Lower lobe of right lung (tissue), 2 donors: ENCODE data around the gene MXRA8. TPM values are rescaled to one million over a fixed set of nuclear protein-coding genes. Genes with fewer than 3 reads are reported as not detected.

ENCODE experiments used
- ATAC-seq, 2 donors: fragments of 200-7000 bp; cut with Tn5 transposase; one replicate each; pipeline ENCODE4 v1.9.1; 2020 to 2022; ENCODE audit warnings: mild to moderate bottlenecking in 2 of 2, moderate library complexity in 2 of 2
- DNase-seq: peaks from one replicate; pipeline ENCODE4 v3.0.0-alpha.2; 2020
- H3K27ac ChIP-seq: fragments of 200-600 bp; one replicate; pipeline ENCODE4 v1.8.0; 2022
- H3K27me3 ChIP-seq: fragments of 200-600 bp; one replicate; pipeline ENCODE4 v1.8.0; 2022; ENCODE audit warnings: low read depth
- H3K36me3 ChIP-seq: fragments of 200-600 bp; one replicate; pipeline ENCODE4 v1.8.0; 2022; ENCODE audit warnings: mild to moderate bottlenecking
- H3K4me1 ChIP-seq: fragments of 200-600 bp; one replicate; pipeline ENCODE4 v1.8.0; 2022
- H3K4me3 ChIP-seq: fragments of 200-600 bp; one replicate; pipeline ENCODE4 v1.8.0; 2022; ENCODE audit warnings: mild to moderate bottlenecking
- H3K9me3 ChIP-seq: fragments of 200-600 bp; one replicate; pipeline ENCODE4 v1.8.0; 2022
- intact Hi-C: fragments of 100-400 bp; cut with DNase I; formaldehyde crosslinking; loops from one replicate; pipeline ENCODE4 v1.11.0; 2022
- total RNA-seq: library from RNA; stranded (reverse); fragmentation: NEBNext Ultra II Directional; extraction: Animal tissue kit (Norgen Biotek cat#: 25700); gene quantifications from one replicate; pipeline ENCODE4 v1.2.1, GENCODE V29; 2021
- TF ChIP-seq, protein P1 (sequence below): fragments of 200-600 bp; IDR thresholded peaks from one replicate; pipeline ENCODE4 v1.8.0; 2022; ENCODE audit warnings: antibody characterized with exemption, mild to moderate bottlenecking
- donor health status: DM: no; HTN: yes; CAD: no; lungs with severe emphysema.

Gene MXRA8
- total RNA-seq, 1 donor from 2014 or later = 39.3 TPM

DNA sequence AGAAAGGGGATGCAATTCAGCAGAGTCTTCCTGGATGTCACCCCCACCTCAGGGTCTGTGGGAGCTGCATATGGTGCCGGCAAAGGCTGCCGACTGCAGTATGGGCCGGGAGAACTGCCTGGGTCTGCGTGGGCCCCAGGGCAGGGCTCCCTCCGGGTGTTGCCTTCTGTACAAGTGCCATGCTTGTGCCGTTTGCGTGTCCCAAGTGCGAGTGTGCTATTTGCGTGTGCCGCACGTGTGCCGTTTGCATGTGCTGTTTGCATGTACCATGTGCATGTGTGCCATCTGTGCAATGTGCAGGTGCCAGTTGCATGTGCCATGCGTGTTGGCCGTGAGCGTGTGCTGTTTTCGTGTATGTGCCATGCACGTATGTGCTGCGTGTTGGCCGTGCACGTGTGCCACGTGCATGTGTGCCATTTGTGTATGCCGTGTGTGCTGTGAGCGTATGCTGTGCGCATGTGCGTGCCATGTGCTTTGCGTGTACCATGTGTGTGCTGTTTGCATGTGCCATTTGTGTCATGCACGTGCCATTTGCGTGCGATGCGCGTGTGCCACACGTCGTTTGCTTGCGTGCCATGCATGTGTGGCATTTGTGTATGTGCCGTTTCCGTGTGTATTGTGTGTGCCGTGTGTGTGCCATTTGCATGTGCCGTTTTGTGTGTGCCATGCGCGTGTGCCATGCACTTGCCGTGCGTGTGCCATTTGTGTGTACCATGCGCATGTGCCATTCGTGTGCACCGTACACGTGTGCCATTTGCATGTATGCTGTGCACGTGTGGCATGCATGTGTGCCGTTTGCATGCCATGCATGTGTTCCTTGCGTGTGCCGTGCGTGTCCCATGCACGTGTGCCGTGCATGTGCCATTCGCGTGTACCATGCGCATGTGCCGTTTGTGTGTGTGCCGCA is 28.8 kb downstream of the MXRA8 start:
- H3K9me3 ChIP-seq = no peaks in the 10 kb centered on the region
- no peaks in the 10 kb centered on the region for H3K27me3 ChIP-seq
- TF ChIP-seq, protein P1, sequence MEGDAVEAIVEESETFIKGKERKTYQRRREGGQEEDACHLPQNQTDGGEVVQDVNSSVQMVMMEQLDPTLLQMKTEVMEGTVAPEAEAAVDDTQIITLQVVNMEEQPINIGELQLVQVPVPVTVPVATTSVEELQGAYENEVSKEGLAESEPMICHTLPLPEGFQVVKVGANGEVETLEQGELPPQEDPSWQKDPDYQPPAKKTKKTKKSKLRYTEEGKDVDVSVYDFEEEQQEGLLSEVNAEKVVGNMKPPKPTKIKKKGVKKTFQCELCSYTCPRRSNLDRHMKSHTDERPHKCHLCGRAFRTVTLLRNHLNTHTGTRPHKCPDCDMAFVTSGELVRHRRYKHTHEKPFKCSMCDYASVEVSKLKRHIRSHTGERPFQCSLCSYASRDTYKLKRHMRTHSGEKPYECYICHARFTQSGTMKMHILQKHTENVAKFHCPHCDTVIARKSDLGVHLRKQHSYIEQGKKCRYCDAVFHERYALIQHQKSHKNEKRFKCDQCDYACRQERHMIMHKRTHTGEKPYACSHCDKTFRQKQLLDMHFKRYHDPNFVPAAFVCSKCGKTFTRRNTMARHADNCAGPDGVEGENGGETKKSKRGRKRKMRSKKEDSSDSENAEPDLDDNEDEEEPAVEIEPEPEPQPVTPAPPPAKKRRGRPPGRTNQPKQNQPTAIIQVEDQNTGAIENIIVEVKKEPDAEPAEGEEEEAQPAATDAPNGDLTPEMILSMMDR = no peak
- DNase-seq (no peak), ATAC-seq (no peak)
- no peak overlapping the region for H3K27ac ChIP-seq
- intact Hi-C loops = no loop called here
- peaks cover 28% of the 10 kb centered on the region for H3K36me3 ChIP-seq
- H3K4me3 ChIP-seq = no peak overlapping the region
- peaks cover 34% of the 10 kb centered on the region for H3K4me1 ChIP-seq

- Histone ChIP-seq H3K9me3 (no peaks in the 10 kb centered on the region), H3K4me3 (no peak overlapping the region), H3K27ac (no peak overlapping the region), H3K4me1 (peaks cover 37% of the 10 kb centered on the region), H3K36me3 (peaks cover 28% of the 10 kb centered on the region), H3K27me3 (no peaks in the 10 kb centered on the region)
- TF ChIP-seq, protein P1 = no peak
- intact Hi-C loops = no loop called here
- DNase-seq (no peak), ATAC-seq (no peak)
These were observed 30.1 kb downstream of the MXRA8 start for GRCh38 chr1:1328254-1328653.

GRCh38 chr1:1327291-1327690 is 31.1 kb downstream of the MXRA8 start:
- Histone ChIP-seq H3K36me3 (peaks cover 28% of the 10 kb centered on the region), H3K9me3 (no peaks in the 10 kb centered on the region), H3K27ac (no peak overlapping the region), H3K4me1 (peaks cover 43% of the 10 kb centered on the region), H3K27me3 (no peaks in the 10 kb centered on the region), H3K4me3 (no peak overlapping the region)
- TF ChIP-seq, protein P1 = no peak
- intact Hi-C loops = no loop called here
- no peak for DNase-seq
- no peak for ATAC-seq

DNA sequence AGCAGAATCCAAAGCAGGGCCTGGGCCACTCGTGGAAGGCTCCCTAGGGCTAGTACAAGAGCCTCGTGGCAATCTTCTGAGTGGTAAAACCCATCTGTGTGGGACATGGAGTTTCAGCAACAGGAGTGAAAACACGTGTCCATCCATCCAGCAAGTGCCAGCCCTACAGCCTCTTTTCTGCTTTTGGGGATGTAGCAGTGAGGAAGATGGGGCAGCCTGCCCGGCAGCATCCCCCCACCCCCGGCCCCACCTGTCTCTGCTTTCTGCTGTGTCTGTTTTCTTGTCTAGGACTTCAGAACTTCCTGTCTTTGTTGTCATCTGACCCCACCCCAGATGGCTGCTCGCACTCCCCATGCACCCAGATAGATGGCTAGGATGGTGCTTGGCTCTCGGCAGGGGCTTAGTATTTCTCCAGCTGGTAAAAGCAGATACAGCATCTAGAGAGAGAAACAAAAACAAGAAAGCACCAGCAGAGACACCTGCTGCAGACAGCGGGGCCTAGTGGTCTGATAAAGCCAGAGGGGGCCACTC is 32.2 kb downstream of the MXRA8 start:
- H3K27me3 ChIP-seq = no peaks in the 10 kb centered on the region
- no peak for ATAC-seq
- H3K27ac ChIP-seq = peak overlapping the region; percentile 91
- no peaks in the 10 kb centered on the region for H3K9me3 ChIP-seq
- TF ChIP-seq, protein P1 = no peak
- H3K36me3 ChIP-seq = peaks cover 34% of the 10 kb centered on the region
- intact Hi-C loops = no loop called here
- no peak for DNase-seq
- peaks cover 48% of the 10 kb centered on the region for H3K4me1 ChIP-seq
- H3K4me3 ChIP-seq = peak overlapping the region; percentile 100

- ATAC-seq = peak in 1 of 2 donors; percentile 0
- no peaks in the 10 kb centered on the region for H3K27me3 ChIP-seq
These were observed 32.9 kb downstream of the MXRA8 start for GRCh38 chr1:1325288-1326074.

More at GRCh38 chr1:1325288-1326074, 32.9 kb downstream of the MXRA8 start:
- Histone ChIP-seq H3K4me3 (peak overlapping the region; percentile 100), H3K36me3 (peaks cover 36% of the 10 kb centered on the region), H3K9me3 (no peaks in the 10 kb centered on the region), H3K4me1 (peaks cover 41% of the 10 kb centered on the region), H3K27ac (peak overlapping the region; percentile 91)
- TF ChIP-seq, protein P1 = no peak
- no peak for DNase-seq
- intact Hi-C loops = no loop called here
